ENCODE data around the gene PPFIA2. TPM values are rescaled to one million over a fixed set of nuclear protein-coding genes. Genes with fewer than 3 reads are reported as not detected.
A peak's percentile ranks its signal among the peaks of the same experiment; 100 is the strongest.

The PPFIA2 gene
- total RNA-seq, 1 donor from 2014 or later = 0.83 TPM

GRCh38 chr12:81543621-81544139 lies 215.5 kb downstream of the PPFIA2 start:
- Histone ChIP-seq H3K4me1 (no peaks in the 10 kb centered on the region), H3K9me3 (no peaks in the 10 kb centered on the region), H3K4me3 (no peak overlapping the region), H3K27ac (no peak overlapping the region), H3K36me3 (no peaks in the 10 kb centered on the region), H3K27me3 (ENCODE audit: low read depth) (no peaks in the 10 kb centered on the region)
- DNase-seq = no peak
- intact Hi-C loops (cut with DNase I) = no loop called here
- ATAC-seq = no peak
- TF ChIP-seq CTCF (IDR thresholded peaks at IDR 0.05) = no peak

- intact Hi-C loops (cut with DNase I) = no loop called here
- ATAC-seq (peak in 1 of 2 donors; percentile 24), DNase-seq (no peak)
- no peak overlapping the region for H3K27ac ChIP-seq
- no peak for TF ChIP-seq CTCF (IDR thresholded peaks at IDR 0.05)
- no peak overlapping the region for H3K4me3 ChIP-seq
- no peaks in the 10 kb centered on the region for H3K36me3 ChIP-seq
- no peaks in the 10 kb centered on the region for H3K4me1 ChIP-seq
- H3K9me3 ChIP-seq = no peaks in the 10 kb centered on the region
- H3K27me3 ChIP-seq (ENCODE audit: low read depth) = no peaks in the 10 kb centered on the region
Observed at GRCh38 chr12:81542065-81543010, 216.8 kb downstream of the PPFIA2 start.

GRCh38 chr12:81541121-81541520 lies 218.0 kb downstream of the PPFIA2 start:
- no peak overlapping the region for H3K4me3 ChIP-seq
- ATAC-seq (no peak), DNase-seq (no peak)
- H3K9me3 ChIP-seq = no peaks in the 10 kb centered on the region
- no peaks in the 10 kb centered on the region for H3K36me3 ChIP-seq
- no peak for TF ChIP-seq CTCF (IDR thresholded peaks at IDR 0.05)
- intact Hi-C loops (cut with DNase I) = no loop called here
- no peak overlapping the region for H3K27ac ChIP-seq
- no peaks in the 10 kb centered on the region for H3K4me1 ChIP-seq
- no peaks in the 10 kb centered on the region for H3K27me3 ChIP-seq (ENCODE audit: low read depth)

GRCh38 chr12:81539279-81539678 lies 219.9 kb downstream of the PPFIA2 start:
- no peak for TF ChIP-seq CTCF (IDR thresholded peaks at IDR 0.05)
- Histone ChIP-seq H3K4me1 (no peaks in the 10 kb centered on the region), H3K9me3 (no peaks in the 10 kb centered on the region), H3K4me3 (no peak overlapping the region), H3K27me3 (ENCODE audit: low read depth) (no peaks in the 10 kb centered on the region), H3K36me3 (no peaks in the 10 kb centered on the region), H3K27ac (no peak overlapping the region)
- no peak for ATAC-seq
- intact Hi-C loops (cut with DNase I) = no loop called here
- no peak for DNase-seq

- no peak overlapping the region for H3K27ac ChIP-seq
- no peaks in the 10 kb centered on the region for H3K4me1 ChIP-seq
- intact Hi-C loops (cut with DNase I) = no loop called here
- TF ChIP-seq CTCF (IDR thresholded peaks at IDR 0.05) = no peak
- H3K4me3 ChIP-seq = no peak overlapping the region
- ATAC-seq (no peak), DNase-seq (no peak)
- no peaks in the 10 kb centered on the region for H3K9me3 ChIP-seq
- no peaks in the 10 kb centered on the region for H3K36me3 ChIP-seq
- H3K27me3 ChIP-seq (ENCODE audit: low read depth) = no peaks in the 10 kb centered on the region
Observed at GRCh38 chr12:81533054-81533453, 226.1 kb downstream of the PPFIA2 start.
